DOHH2 (cell line): Measurements from ENCODE around the gene KIAA1549.

Experiments used
- CTCF ChIP-seq: fragments of 200-600 bp; sonication (generic); IDR thresholded peaks from one replicate; pipeline ENCODE4 v1.5.1; 2014; ENCODE audit warnings: antibody characterized with exemption, mild to moderate bottlenecking, low read depth, low read length; ENCODE audit not compliant: poor library complexity, severe bottlenecking
- EZH2phosphoT487 ChIP-seq: fragments of 200-600 bp; sonication (generic); IDR thresholded peaks from 2 replicates; pipeline ENCODE4 v1.6.1; 2017; ENCODE audit warnings: borderline replicate concordance, mild to moderate bottlenecking, antibody characterized with exemption, low read length, moderate library complexity, mixed read lengths

GRCh38 chr7:138813945-138814344 is 167.2 kb downstream of the KIAA1549 start:
- no peak for TF ChIP-seq CTCF
- no peak for TF ChIP-seq EZH2phosphoT487
